Duodenal mucosa (tissue), 2 donors: Measurements from ENCODE around the gene UTS2B.

Experiments
- H3K27ac ChIP-seq: one replicate; pipeline ENCODE4 v1.7.0; 2013; ENCODE audit warnings: low read depth, low read length
- H3K27me3 ChIP-seq, 2 donors: one replicate each; pipeline ENCODE4 v1.7.0; 2013; ENCODE audit warnings: low read length in 2 of 2, control low read depth in 1 of 2; ENCODE audit not compliant: insufficient read depth in 2 of 2, control insufficient read depth in 1 of 2
- H3K36me3 ChIP-seq, 2 donors: one replicate each; pipeline ENCODE4 v1.7.0; 2013; ENCODE audit warnings: low read length in 2 of 2, control low read depth in 1 of 2; ENCODE audit not compliant: insufficient read depth in 2 of 2, control insufficient read depth in 1 of 2
- H3K4me1 ChIP-seq, 2 donors: one replicate each; pipeline ENCODE4 v1.7.0; 2013; ENCODE audit warnings: low read length in 2 of 2, control low read depth in 1 of 2; ENCODE audit not compliant: insufficient read depth in 2 of 2, control insufficient read depth in 1 of 2
- H3K4me3 ChIP-seq, 2 donors: one replicate each; pipeline ENCODE4 v1.7.0; 2013; ENCODE audit warnings: low read length in 2 of 2, low read depth in 1 of 2
- H3K9ac ChIP-seq, 2 donors: one replicate each; pipeline ENCODE4 v1.7.0; 2013; ENCODE audit warnings: low read length in 2 of 2, low read depth in 1 of 2
- H3K9me3 ChIP-seq, 2 donors: one replicate each; pipeline ENCODE4 v1.7.0; 2013; ENCODE audit warnings: low read length in 2 of 2, control low read depth in 1 of 2; ENCODE audit not compliant: control insufficient read depth in 1 of 2

Gene UTS2B

GRCh38 chr3:191366675-191367074 lies 36.3 kb upstream of the UTS2B start:
- H3K27ac ChIP-seq: no peak overlapping the region
- H3K4me3 ChIP-seq: no peak overlapping the region
- H3K9ac ChIP-seq: no peak overlapping the region
- H3K36me3 ChIP-seq: peaks cover 4 to 36% of the 10 kb centered on the region in 2 donors
- no peaks in the 10 kb centered on the region for H3K9me3 ChIP-seq
- no peaks in the 10 kb centered on the region for H3K4me1 ChIP-seq
- H3K27me3 ChIP-seq: no peaks in the 10 kb centered on the region

DNA sequence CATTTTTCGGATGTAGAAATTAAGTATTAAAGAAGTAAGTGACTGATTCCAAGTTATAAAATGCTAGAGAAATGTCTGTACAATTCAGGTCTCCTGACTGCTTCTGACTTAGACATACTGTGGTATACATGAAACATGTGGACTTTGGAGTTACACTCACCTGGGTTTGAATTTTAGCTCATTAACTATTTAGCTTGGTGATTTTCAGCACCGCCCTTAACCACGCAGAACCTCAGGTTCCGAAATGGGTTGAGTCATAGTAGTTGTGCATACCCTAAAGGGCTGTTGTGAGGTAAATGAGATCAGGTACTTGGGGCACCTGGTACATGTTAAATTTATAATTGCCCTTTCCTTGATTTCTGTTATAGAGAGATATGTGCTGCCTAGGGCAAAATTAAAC lies 32.9 kb upstream of the UTS2B start:
- no peaks in the 10 kb centered on the region for H3K9me3 ChIP-seq
- no peaks in the 10 kb centered on the region for H3K4me1 ChIP-seq
- no peak overlapping the region for H3K4me3 ChIP-seq
- H3K36me3 ChIP-seq: peaks cover 4 to 43% of the 10 kb centered on the region in 2 donors
- H3K9ac ChIP-seq: no peak overlapping the region
- no peaks in the 10 kb centered on the region for H3K27me3 ChIP-seq
- no peak overlapping the region for H3K27ac ChIP-seq

- H3K36me3 ChIP-seq: peaks cover 4 to 49% of the 10 kb centered on the region in 2 donors
- no peaks in the 10 kb centered on the region for H3K27me3 ChIP-seq
- H3K4me1 ChIP-seq: no peaks in the 10 kb centered on the region
- H3K4me3 ChIP-seq: no peak overlapping the region
- no peak overlapping the region for H3K9ac ChIP-seq
- no peaks in the 10 kb centered on the region for H3K9me3 ChIP-seq
- no peak overlapping the region for H3K27ac ChIP-seq
These were observed 32.3 kb upstream of the UTS2B start for GRCh38 chr3:191362524-191363090.

DNA sequence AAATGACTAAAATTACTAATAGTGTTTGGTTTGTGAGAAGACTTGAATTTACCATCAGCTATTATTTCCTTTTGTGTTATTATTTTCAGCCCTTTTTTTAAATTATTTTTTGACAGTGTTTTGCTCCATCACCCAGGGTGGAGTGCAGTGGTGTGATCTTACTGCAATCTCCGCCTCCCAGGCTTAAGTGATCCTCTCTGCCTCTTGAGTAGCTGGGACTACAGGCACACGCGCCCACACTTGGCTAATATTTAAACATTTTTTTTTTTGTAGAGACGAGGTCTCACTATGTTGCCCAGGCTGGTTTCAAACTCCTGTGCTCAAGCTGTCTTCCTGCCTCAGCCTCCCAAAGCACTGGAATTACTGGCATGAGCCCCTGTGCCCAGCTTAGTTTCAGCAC lies 31.7 kb upstream of the UTS2B start:
- H3K9ac ChIP-seq: no peak overlapping the region
- no peak overlapping the region for H3K4me3 ChIP-seq
- H3K9me3 ChIP-seq: no peaks in the 10 kb centered on the region
- H3K36me3 ChIP-seq: peaks cover 6 to 52% of the 10 kb centered on the region in 2 donors
- H3K27ac ChIP-seq: no peak overlapping the region
- H3K4me1 ChIP-seq: no peaks in the 10 kb centered on the region
- no peaks in the 10 kb centered on the region for H3K27me3 ChIP-seq

- Histone ChIP-seq H3K4me3 (no peak overlapping the region), H3K9ac (no peak overlapping the region), H3K27me3 (no peaks in the 10 kb centered on the region), H3K27ac (no peak overlapping the region), H3K9me3 (no peaks in the 10 kb centered on the region), H3K36me3 (peaks cover 7 to 47% of the 10 kb centered on the region in 2 donors), H3K4me1 (peaks cover 0 to 3% of the 10 kb centered on the region in 2 donors)
These were observed 31.1 kb upstream of the UTS2B start for GRCh38 chr3:191361456-191361855.

DNA sequence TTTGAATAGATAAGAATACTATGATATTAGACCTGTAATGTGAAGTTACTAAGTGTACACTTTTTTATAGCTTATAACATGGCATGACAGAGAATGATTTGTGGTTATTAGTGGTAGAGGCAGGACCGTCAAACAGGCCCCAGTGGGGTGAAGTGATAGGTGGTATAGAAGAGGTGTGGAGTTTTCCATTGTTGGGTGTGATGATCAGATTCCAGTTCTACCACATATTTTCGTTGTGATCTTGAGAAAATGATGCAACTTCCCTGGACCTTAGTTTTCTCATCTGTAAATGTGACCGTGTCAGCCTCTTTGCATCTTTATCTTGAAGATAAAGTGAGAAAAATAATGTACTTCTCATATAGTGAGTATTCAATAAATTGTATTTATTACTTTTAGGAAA lies 30.3 kb upstream of the UTS2B start:
- Histone ChIP-seq H3K27me3 (no peaks in the 10 kb centered on the region), H3K9me3 (no peaks in the 10 kb centered on the region), H3K36me3 (peaks cover 7 to 47% of the 10 kb centered on the region in 2 donors), H3K4me1 (peaks cover 0 to 4% of the 10 kb centered on the region in 2 donors), H3K4me3 (no peak overlapping the region), H3K27ac (no peak overlapping the region), H3K9ac (no peak overlapping the region)

DNA sequence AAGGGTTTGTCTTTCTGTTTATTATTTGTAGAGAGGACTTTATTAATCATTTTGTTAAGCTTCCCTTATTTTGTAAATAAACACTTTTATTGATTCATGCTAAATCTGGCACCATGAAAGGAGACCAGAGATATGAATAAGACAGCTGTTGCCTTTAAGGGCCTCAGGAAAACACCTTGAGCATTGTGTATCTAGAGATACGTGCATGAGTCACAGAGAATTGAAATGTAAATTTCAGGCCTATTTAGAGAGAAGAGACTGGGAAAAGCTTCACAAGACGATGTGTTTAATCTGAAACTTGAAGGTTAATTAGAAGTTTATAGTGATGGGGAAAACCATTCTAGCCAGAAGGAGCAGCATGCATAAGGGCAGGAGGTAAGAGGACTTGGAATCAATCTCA lies 28.6 kb upstream of the UTS2B start:
- H3K4me3 ChIP-seq: no peak overlapping the region
- H3K36me3 ChIP-seq: peaks cover 7 to 47% of the 10 kb centered on the region in 2 donors
- H3K9me3 ChIP-seq: no peaks in the 10 kb centered on the region
- no peaks in the 10 kb centered on the region for H3K27me3 ChIP-seq
- peaks cover 0 to 4% of the 10 kb centered on the region in 2 donors for H3K4me1 ChIP-seq
- H3K9ac ChIP-seq: no peak overlapping the region
- no peak overlapping the region for H3K27ac ChIP-seq

GRCh38 chr3:191357909-191358308 lies 27.6 kb upstream of the UTS2B start:
- peaks cover 7 to 42% of the 10 kb centered on the region in 2 donors for H3K36me3 ChIP-seq

GRCh38 chr3:191356631-191357439 lies 26.5 kb upstream of the UTS2B start:
- Histone ChIP-seq H3K27me3 (no peaks in the 10 kb centered on the region), H3K4me3 (no peak overlapping the region), H3K4me1 (peaks cover 7 to 15% of the 10 kb centered on the region in 2 donors), H3K9me3 (no peaks in the 10 kb centered on the region), H3K36me3 (peaks cover 7 to 34% of the 10 kb centered on the region in 2 donors), H3K27ac (no peak overlapping the region), H3K9ac (no peak overlapping the region)

More at GRCh38 chr3:191357909-191358308, 27.6 kb upstream of the UTS2B start:
- H3K27ac ChIP-seq: no peak overlapping the region
- peaks cover 5 to 10% of the 10 kb centered on the region in 2 donors for H3K4me1 ChIP-seq
- no peak overlapping the region for H3K9ac ChIP-seq
- no peaks in the 10 kb centered on the region for H3K9me3 ChIP-seq
- no peaks in the 10 kb centered on the region for H3K27me3 ChIP-seq
- H3K4me3 ChIP-seq: no peak overlapping the region

GRCh38 chr3:191355406-191355805 lies 25.1 kb upstream of the UTS2B start:
- H3K9me3 ChIP-seq: no peaks in the 10 kb centered on the region
- H3K27ac ChIP-seq: no peak overlapping the region
- H3K4me1 ChIP-seq: peaks cover 7 to 15% of the 10 kb centered on the region in 2 donors

More at GRCh38 chr3:191355406-191355805, 25.1 kb upstream of the UTS2B start:
- H3K4me3 ChIP-seq: no peak overlapping the region
- no peaks in the 10 kb centered on the region for H3K27me3 ChIP-seq
- H3K36me3 ChIP-seq: peaks cover 7 to 24% of the 10 kb centered on the region in 2 donors
- H3K9ac ChIP-seq: no peak overlapping the region
